HG03066 (cell line): ENCODE data around the gene NPM3.
A peak's percentile ranks its signal among the peaks of the same experiment; 100 is the strongest.

Experiments used
- ATAC-seq: cut with Tn5 transposase; IDR thresholded peaks from one replicate; pipeline ENCODE4 v1.9.1; 2021; ENCODE audit warnings: low read depth; ENCODE audit not compliant: unreplicated experiment

Gene NPM3, protein sequence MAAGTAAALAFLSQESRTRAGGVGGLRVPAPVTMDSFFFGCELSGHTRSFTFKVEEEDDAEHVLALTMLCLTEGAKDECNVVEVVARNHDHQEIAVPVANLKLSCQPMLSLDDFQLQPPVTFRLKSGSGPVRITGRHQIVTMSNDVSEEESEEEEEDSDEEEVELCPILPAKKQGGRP

DNA sequence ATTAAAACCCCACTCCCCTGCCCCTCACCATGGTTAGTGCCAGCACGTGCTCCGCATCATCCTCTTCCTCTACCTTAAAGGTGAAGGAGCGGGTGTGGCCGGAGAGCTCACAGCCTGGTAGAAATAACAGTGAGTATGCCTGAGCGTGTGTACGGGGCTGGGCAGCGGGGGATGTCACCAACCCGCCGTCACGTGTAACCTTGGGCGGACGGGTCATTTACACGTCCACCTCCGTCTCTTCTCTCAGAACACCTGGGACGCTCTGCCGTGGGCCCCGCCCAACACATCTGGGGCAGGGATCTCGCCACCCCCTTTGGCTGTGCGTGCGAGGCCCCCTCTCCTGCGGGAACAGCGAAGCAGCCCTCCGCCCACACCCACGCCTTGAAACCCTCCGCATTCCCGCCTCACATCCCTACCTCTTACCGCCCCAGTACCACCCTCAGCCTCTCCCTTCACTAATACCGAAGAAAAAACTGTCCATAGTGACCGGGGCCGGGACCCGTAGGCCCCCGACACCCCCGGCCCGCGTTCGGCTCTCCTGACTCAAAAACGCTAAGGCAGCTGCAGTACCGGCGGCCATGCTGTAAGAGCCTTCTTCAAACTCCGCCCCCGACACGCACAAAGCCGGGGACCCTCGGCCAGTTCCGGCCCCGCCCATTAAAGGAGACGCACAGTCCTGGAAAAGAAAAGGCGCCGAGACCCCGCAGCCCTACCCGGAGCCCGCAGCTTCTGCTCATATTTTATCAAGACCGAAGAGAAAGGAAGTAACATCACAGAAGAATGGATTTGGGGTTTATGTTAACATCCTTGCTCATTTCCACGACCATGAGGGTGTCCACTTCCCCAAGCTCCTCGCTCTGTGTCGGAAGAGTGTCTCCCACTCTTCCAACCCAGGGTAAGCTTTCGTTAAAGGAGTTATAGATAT, at the start of gene NPM3:
Gene NPM3, minus strand, starts transcription at position 636 of the 925 bp plus-strand sequence. Its CDS starts 56 bp downstream, at position 580.
- peak; percentile 69 for ATAC-seq

DNA sequence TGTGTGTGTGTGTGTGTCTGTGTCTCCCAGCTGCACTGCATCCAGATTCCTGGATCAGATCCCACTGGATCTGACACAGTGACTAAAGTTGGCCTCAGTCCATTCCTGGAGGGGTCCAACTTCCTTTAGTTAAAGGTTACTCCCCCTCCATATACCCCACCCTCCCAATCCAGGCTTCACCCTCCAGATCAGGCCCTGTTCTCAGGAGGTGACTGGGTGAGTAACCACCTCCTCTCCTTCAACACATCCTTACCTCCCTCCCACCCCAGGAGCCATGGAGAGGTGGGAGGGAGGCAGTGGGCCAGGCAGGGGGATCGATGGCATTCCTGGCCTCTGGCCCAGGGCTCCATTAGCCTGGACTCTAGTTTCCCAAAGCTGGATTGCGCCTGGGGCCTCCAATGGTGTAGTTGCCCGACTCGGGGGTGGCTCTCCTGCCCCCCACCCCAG, 49.1 kb upstream of the NPM3 start:
- ATAC-seq: no peak

DNA sequence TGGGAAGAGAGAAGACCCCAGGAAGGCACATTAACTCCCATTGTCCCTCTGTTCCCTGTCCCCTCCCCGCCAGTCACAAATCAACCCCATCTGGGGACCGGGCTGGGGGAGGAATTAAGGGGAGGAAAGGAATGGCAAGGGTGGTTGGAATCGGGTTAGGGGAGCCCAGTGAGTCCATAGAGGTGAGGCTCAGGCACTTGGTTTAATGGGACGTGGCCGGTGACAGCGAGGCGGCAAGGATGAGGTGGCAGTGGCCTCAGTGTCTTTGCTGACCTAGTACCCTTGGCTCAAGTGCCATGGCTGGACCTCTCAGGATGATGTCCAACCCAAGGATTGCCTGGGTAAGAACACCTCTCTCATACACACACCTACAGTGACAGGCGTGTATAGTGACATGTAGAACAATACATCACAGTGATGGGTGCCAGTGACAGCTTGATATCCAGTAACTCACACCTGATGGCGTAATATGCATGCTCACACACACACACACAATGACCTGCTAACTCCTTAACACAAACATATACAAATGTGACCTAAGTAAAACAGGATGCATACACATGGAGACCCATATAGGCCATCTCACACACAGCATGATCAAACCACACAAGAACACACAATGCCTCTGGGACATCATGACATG, 48.0 kb upstream of the NPM3 start:
- no peak for ATAC-seq

DNA sequence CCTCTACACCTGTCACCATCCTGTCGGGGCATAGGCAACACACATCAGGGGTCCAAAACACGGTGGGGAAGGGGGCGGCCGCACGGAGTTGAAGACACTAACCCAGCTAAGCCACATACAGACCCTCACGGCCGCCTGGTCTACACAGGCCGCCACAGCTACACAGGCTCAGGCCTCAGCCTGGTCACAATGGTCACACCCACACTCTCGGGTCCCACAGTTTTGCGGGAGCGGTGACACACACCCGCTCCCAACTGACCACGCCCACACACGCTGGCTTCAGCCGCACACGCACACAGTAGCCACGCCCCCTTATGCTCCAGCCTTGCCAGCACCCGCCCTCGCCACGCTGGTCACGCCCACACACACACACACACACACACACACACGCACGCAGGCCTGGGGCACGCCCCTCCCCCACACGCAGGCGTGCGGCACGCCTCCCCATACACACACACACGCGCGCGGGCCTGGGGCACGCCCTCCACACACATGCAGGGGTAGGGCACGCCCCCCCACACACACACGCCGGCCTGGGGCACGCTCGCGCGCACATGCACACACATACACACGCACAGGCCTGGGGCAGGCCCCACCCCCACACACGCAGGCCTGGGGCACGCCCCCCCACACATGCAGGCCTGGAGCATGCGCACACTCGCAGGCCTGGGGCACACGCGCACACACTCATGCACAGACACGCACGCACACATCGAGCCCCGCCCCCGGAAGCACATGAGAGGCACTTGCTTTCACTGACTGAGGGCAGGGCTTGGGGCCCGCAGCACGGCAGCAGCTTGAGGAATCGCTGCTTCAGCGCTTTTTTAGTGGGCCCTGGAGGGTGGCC, 47.3 kb upstream of the NPM3 start:
- peak; percentile 74 for ATAC-seq

DNA sequence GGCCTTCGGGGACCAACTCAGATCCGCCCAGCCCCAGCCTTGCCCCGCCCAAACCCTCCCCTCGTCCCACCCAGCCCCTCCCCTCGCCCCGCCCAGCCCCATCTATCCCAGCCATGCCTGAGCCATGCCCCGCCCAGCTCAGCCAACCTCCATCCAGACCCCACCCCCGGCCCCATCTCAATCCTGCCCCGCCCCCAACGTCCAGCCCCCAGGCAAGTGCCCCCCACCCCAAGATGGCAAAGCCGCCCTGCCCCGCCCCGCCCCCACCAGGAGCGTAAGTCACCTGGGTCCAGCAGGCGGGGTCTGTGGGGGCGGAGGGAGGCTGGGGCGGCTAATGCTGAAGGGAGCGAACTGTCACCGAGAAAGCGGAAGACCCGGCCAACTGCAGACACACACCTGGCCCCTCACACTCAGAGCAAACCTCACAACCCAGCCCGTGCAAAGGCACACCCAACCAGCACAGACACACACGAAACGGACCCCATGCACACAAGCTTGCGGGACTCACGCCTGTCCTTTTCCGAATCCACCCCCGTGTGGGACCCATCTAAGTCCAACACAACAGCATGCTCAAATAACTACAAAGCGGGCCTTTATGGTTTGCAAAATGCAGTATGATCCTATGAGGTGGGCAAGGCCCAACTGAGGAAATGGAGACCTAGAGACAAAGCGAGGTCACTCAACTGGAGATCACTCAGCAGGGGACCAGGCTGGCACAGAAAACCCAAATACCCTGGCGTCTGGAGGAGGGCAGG, 46.5 kb upstream of the NPM3 start:
- ATAC-seq: peak; percentile 11

DNA sequence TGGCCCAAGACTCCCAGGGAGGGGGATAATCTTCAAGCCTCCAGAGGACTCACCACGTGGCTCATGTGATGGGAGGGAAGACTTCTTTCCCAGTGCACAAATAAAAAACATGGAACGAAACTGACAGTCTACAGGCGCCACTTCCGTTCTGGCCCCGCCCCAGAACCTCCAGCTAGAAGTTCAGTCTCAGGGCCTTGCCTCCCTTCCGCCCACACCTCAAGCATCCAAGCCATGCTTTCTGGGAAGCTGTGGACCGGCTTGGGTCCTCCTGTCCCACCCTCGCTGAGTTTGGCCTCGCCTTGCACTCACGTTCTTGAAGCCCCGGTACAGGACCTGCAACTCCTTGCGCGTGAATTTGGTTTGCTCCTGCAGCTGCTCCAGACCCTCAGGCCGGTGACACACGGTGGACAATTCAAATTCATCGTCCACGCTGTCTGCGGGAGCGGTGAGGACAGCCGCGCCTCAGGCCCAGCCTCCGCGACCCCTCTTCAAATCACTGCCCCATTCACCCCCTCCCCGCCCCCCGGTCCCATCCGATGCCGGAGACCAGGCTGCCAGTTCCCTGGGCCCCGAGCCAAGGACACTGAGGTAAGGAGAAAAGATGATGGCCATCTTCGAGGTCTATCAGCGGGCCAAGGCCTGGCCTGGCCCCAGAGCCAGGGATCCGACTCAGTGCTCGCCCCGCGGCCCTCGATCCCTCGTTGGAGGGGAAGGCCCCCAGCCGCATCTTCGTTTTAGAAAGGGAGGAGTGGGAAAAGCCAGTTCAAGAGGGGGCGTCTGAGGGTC, 45.7 kb upstream of the NPM3 start:
- no peak for ATAC-seq

DNA sequence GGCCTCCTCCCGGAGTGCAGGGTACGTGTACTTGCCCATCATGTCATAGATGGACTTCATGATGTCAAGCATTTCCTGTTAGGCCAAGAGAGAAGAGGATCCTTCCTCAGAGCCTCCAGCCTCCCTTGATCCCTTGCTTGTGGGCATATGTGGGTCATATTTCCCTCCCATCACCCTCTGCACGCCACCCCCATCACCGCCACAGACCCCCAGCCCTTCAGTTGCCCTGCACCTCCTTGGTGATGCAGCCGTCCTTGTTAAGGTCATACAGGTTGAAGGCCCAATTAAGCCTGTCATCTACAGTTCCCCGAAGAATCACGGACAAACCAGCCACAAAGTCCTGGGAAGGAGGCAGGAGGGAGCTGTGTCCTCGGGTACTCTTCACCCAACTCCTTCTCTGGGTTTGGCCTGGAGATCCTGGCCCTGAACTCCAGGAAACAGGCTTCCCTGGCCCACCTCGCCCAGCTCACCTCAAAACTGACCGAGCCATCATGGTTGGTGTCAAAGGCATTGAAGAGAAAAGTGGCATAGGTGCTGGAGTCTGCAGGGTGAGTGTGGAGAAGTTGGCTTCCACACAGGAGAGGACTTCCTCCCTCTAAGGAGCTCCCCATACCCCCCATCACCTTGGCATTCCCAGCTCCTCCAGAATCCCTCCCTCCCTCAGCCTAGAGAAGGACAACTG, 44.8 kb upstream of the NPM3 start:
- ATAC-seq: no peak

DNA sequence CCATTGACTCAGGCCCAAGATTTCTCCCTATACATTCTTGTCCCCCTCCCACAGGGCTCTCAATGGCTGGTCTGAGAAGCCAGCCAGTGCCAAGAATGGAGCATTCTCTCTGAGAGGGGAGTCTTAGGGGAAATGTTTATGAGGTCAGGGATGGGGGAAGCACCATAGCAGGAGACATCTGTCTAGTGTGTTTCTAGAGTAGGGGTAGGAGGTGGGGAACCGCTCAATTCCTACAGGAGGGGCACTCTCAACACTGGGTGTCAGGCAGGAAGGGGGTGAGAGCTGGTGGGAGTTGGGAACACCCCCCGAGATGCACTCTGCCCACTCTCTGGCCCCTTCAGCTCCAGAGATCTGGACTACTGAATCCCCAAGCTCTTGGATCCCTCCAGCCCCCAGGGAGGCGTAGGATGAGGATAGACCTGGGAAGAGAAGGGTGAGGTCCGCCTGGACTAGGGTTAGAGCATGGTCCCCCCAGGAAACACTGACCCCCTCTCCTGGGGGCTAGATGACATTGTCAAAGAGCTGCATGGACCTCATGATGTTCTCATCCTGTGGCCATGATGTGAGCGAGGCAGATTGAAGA, 43.7 kb upstream of the NPM3 start:
- ATAC-seq: no peak

DNA sequence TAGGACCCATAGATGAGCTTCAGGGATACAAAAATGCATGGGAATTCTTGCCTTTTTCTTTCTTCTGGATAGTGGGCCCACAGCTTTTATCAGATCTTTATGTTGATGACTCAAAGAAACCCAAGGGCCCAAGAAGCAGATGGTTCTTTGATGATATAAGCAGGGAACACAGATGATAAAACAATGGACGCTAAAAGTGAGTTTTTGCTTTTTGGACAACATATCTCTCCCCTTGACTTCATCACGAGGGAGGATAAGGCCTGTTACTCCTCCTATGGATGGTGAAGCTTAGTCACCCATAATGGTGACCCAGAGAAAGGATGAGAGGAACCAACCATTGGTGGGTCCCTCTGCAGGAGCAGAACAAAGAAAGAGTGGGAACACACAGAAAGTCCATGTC, 41.5 kb upstream of the NPM3 start:
- no peak for ATAC-seq

DNA sequence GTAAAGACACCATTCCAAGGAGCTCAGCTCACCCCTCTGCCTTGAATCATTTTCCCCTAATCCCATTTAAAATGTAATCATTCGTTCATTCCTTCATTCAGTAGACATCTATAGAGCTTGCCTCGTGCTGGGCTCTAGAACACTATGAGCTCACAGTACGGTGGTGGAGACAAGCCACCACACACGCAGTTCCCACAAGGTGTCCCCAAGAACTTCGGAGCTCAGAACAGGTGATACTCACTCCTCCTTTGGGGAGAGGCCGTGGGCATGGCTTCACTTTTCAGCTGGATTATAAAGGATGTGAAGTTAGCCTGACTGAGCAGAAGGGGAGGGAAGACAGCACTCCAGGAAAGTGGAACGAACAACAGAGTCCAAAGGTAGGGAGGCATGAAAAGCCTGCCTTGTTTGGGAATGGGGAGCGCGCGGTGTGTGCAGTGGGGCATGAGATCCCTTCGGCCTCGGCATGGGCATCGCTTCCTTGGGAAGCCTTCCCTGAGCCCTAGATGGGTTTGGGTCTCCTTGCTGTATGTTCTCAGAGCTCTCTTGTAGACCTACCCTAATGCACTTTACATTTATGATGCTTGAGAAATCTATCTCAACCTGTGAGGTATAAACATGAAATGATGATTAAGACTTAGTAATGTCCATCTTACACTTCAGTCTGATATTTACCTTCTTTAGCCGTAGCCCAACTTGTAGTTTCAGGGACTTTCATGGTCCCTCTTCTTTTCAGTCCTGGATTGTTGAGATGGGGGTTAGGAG, 35.8 kb upstream of the NPM3 start:
- ATAC-seq: peak; percentile 22

DNA sequence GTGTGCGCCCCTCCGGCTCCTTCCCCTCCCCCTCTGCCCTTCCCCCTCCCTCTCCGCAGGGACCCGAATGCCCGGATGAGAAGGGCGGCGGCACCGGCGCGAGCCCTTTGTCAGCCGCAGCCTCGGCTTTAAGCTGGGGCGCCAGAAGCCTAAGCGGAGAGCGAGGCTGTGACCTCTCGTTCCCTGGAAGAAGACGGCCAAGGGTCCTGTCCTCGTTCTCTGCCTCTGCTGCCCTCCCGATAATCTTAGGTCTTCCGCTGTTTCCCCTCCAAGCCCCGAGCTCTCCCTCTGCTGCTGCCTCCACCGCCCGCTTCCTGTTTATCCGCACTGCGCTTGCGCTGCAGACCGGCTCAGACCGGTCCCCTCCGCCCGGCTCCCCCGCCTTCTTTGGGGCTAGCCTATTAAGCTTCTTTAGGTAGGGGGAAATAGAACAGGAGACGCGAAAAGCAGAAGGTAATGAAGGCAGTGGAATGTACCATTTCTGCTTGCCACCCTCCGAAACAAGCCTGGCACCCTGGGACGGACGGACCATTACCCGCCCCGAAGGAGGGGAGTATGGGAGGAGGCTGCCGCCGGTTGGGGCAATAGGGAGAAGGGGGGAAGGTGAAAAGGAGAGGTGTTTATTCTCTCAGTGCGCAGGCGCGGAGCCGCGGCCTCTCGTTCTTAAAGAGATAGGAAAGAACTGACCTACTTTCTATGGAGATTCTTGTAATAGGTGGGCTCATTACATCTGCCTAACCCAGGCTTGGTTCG, 35.0 kb upstream of the NPM3 start, which contains the start of gene OGA:
Gene OGA, minus strand, starts transcription at position 326 of the 753 bp plus-strand sequence. CDS start 422 bp downstream, outside the sequence.
- peak; percentile 87 for ATAC-seq

DNA sequence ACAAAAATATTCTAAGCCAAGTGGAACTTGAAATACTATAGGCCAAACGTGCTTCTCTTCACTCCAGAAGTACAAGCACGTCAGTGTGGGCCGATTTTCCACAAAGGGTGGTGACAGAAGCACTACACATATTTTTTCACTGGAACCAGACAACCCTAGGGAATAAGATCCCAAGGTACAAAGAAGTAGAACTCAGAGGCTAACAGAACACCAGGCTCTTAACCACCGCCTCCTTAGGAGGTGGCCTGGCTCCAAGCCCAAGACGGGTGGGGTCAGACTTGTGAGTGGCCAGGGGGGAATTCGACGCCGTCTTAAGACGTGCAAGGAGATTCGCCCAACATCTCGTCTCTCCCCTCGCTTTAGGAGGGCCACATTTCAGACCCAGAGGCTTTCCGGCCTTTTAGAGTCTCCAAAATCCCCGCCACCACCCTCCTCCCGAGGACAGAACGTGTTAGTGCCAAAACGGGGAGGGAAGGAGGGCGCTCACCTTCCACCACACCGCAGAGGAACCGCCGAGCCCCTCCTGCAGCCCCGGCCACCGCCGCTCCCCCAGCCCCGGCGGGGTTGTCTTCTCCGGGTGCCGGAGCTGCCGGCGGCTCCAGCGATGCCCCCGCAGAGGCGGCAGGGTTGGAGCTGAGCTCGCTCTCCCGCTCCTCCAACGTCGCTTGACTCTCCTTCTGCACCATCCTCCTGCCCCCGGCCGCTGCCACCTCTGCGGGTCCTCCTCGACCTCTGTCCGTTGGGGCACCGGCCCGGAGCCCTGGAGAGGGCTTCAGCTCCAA, 34.3 kb upstream of the NPM3 start:
- ATAC-seq: peak; percentile 7

DNA sequence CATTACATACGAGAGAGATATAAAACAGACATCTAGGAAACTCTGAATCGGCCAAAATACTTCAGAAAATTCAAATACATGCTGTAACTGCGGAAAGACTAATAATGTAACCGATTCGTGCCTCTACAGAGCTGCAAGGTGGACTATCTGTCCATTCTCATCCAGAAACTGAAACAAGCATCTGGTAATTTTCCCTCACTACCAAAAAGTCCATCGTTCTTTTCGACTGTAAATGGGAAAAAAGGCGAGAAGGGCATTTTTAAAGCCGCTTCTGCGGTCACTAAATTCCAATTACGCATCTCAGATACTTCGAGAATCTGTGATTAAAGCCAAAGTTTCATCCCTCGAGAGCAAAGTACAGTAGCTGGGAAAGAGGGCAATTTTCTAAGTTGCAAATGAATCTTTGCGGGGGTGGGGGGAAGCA, 33.7 kb upstream of the NPM3 start:
- no peak for ATAC-seq

DNA sequence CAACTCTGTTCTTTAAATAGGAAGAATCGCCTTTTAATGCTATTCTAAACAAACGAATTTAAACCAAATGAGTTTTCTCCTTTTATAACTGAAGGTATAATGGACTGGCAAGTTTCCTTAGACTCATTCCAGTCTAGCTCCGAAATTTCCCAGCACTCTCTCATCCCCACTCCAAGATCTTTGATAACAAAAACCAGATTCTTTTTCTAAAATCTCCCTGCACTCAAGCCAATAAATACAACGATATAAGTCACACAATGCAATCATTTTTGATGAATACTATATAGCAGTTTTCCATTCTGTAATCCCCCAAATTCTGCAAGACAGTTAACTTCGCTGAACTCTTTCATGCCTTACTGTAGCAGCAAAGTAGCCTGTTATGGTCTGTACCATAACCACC, 33.1 kb upstream of the NPM3 start:
- no peak for ATAC-seq

DNA sequence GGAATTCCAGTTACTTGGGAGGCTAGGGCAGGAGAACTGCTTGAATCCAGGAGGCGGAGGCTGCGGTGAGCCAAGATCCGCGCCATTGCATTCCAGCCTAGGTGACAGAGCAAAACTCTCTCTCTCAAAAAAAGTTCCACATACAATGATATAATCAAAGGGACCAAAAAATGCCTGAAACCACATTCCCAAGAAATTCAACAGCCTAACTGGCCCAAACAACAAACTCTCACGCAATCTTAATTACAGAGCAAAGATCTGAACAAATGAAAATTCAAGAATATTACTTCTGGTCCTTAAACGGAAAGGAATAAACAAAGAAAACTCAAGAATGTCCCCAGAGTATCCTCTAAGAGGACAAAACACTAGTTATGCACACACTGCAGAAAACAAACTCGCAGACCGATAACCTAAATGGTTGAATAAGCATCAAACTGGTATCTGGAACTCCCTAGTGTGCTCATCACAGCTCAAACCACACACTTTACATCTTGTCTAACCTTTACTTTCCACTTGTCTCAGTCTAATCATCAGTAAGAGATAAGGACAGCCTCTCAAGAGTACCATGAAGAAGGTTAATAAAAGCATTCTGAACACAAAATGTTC, 31.3 kb upstream of the NPM3 start:
- no peak for ATAC-seq
